ENCODE results near the gene FOXN1.

DNA sequence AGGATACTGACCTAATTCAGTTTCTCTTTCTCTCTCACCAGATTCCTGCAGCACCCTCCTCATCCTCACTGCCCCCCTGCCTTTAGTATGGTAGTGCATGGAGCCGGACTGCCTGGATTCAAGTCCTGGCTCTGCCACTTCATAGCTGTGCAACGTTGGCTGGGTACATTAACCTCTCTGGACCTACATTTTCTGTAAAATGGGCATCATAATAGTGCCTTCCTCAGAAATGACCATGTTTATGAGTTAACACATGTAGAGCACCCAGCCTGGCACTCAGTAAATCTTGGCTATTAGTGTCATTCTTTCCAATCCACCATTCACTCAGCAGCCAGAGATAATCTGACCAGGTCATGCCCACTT is 39.0 kb downstream of the FOXN1 start:
- TF ChIP-seq, protein P1, sequence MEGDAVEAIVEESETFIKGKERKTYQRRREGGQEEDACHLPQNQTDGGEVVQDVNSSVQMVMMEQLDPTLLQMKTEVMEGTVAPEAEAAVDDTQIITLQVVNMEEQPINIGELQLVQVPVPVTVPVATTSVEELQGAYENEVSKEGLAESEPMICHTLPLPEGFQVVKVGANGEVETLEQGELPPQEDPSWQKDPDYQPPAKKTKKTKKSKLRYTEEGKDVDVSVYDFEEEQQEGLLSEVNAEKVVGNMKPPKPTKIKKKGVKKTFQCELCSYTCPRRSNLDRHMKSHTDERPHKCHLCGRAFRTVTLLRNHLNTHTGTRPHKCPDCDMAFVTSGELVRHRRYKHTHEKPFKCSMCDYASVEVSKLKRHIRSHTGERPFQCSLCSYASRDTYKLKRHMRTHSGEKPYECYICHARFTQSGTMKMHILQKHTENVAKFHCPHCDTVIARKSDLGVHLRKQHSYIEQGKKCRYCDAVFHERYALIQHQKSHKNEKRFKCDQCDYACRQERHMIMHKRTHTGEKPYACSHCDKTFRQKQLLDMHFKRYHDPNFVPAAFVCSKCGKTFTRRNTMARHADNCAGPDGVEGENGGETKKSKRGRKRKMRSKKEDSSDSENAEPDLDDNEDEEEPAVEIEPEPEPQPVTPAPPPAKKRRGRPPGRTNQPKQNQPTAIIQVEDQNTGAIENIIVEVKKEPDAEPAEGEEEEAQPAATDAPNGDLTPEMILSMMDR (IDR thresholded peaks at IDR 0.05): no peak
- TF ChIP-seq EP300 (IDR thresholded peaks at IDR 0.05): no peak
